Measurements from ENCODE around the gene ZNF213. TPM values are rescaled to one million over a fixed set of nuclear protein-coding genes. Genes with fewer than 3 reads are reported as not detected.
A peak's percentile ranks its signal among the peaks of the same experiment; 100 is the strongest.

Gene ZNF213
- total and polyA plus RNA-seq, 2 experiments from 2014 or later: 3.4 to 4.0 TPM

DNA sequence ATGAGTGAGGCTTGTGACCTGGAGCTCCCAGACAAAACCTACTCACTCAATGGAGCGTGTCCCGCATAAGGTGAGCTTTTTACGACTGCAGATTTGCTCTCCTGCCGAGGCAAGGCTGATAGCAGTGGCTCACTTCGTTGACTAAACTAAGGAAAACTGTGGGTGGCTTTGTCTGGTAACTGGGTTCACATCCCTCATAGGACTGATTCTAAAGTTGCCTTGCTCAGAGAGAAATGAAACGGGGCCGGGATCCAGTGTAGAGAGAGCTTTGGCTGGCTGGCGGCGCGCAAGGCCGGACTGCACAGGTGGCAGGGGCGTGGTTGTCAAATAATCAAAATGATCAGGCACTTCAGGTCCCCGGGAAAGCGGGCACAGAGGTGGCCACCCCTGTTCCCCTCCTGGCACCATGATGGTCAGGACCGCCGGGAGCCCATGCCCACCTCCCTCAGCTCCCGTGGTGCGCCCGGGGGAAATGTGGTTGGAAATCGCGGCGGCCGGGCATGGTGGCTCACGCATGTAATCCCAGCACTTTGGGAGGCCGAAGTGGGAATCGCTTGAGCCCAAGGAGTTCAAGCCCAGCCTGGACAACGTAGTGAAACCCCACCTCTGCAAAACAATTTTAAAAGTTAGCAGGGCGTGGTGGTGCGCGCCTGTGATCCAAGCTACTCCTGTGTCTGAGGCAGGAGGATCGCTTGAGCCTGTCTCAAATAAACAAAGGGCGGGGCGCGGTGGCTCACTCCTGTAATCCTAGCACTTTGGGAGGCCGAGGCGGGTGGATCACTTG, 26.6 kb downstream of the ZNF213 start:
- no peak for TF ChIP-seq EZH2 (IDR thresholded peaks at IDR 0.05; ENCODE audit: borderline replicate concordance)
- TF ChIP-seq EZH2phosphoT487 (IDR thresholded peaks at IDR 0.05; ENCODE audit: low read depth, severe bottlenecking, unreplicated experiment): no peak
- TF ChIP-seq, protein P1, sequence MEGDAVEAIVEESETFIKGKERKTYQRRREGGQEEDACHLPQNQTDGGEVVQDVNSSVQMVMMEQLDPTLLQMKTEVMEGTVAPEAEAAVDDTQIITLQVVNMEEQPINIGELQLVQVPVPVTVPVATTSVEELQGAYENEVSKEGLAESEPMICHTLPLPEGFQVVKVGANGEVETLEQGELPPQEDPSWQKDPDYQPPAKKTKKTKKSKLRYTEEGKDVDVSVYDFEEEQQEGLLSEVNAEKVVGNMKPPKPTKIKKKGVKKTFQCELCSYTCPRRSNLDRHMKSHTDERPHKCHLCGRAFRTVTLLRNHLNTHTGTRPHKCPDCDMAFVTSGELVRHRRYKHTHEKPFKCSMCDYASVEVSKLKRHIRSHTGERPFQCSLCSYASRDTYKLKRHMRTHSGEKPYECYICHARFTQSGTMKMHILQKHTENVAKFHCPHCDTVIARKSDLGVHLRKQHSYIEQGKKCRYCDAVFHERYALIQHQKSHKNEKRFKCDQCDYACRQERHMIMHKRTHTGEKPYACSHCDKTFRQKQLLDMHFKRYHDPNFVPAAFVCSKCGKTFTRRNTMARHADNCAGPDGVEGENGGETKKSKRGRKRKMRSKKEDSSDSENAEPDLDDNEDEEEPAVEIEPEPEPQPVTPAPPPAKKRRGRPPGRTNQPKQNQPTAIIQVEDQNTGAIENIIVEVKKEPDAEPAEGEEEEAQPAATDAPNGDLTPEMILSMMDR (IDR thresholded peaks at IDR 0.05; ENCODE audit: poor library complexity): no peak
- Histone ChIP-seq H3K4me3 (no peak overlapping the region), H4K20me1 (ENCODE audit: insufficient read depth, poor library complexity, severe bottlenecking) (no peaks in the 10 kb centered on the region), H2AFZ (no peak overlapping the region), H3K27me3 (no peaks in the 10 kb centered on the region), H3K27ac (no peak overlapping the region), H3K9me2 (replicated peaks; ENCODE audit: insufficient read depth) (no peaks in the 10 kb centered on the region), H3K9me3 (ENCODE audit: low read depth) (no peaks in the 10 kb centered on the region), H3K79me2 (no peaks in the 10 kb centered on the region), H3K4me2 (no peak overlapping the region), H3K4me1 (ENCODE audit: insufficient read depth) (peaks cover 4% of the 10 kb centered on the region), H3K36me3 (replicated peaks; ENCODE audit: insufficient read depth, low read depth) (no peaks in the 10 kb centered on the region)
- no peak for DNase-seq (ENCODE audit: low spot score)
- WGBS (ENCODE audit: low lambda C conversion rate, missing lambda C conversion rate): 92% methylated on average over 35 of the region's 36 CpGs

DNA sequence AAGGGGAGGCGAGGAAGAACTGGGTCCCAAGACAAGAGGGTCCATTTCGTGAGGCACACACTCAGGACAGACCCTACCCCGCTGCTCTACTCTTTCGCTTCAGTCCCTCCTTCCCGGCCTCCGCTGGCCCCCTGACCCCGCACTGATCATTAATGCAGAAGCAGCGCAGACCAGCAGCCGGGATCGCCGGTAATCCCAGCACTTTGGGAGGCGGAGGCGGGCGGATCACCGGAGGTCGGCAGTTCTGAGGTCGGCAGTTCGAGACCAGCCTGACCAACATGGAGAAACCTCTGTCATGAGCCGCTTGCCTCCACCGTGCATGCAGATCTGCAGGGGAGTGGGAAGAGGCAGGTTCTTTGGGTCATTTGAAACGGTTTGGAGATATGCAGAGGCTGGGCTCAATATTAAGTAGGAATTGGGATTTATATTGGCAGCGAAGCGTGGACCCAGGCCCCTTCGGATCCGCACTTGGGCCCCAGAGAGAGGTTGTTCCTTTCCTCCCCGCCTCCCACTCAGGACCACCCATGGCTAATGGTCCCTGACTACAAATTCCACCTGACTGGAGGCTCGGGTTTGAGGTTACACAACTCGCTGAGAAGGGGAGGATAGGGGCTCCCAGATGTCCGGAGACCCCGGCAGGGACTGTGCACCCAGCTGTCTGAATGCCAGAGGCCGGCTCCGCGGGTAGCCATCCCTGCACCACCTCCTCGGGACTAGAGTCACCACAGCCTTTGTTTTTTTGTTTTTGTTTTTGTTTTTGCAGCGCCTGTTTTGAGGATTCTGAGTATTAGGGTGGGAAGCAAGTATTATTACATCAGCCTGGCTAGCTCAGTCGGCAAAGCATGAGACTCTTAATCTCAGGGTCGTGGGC, 29.5 kb downstream of the ZNF213 start:
- Histone ChIP-seq H3K79me2 (no peaks in the 10 kb centered on the region), H2AFZ (no peak overlapping the region), H3K9me3 (ENCODE audit: low read depth) (no peaks in the 10 kb centered on the region), H3K4me3 (no peak overlapping the region), H3K27me3 (peaks cover 15% of the 10 kb centered on the region), H3K36me3 (replicated peaks; ENCODE audit: insufficient read depth, low read depth) (no peaks in the 10 kb centered on the region), H3K9me2 (replicated peaks; ENCODE audit: insufficient read depth) (no peaks in the 10 kb centered on the region), H3K4me1 (ENCODE audit: insufficient read depth) (peaks cover 4% of the 10 kb centered on the region), H4K20me1 (ENCODE audit: insufficient read depth, poor library complexity, severe bottlenecking) (no peaks in the 10 kb centered on the region), H3K27ac (no peak overlapping the region), H3K4me2 (no peak overlapping the region)
- TF ChIP-seq, protein P1 (IDR thresholded peaks at IDR 0.05; ENCODE audit: poor library complexity): no peak
- TF ChIP-seq EZH2phosphoT487 (IDR thresholded peaks at IDR 0.05; ENCODE audit: low read depth, severe bottlenecking, unreplicated experiment) (no peak), EZH2 (IDR thresholded peaks at IDR 0.05; ENCODE audit: borderline replicate concordance) (no peak)
- no peak for DNase-seq (ENCODE audit: low spot score)
- WGBS (ENCODE audit: low lambda C conversion rate, missing lambda C conversion rate): 92% methylated on average over 36 of the region's 37 CpGs

DNA sequence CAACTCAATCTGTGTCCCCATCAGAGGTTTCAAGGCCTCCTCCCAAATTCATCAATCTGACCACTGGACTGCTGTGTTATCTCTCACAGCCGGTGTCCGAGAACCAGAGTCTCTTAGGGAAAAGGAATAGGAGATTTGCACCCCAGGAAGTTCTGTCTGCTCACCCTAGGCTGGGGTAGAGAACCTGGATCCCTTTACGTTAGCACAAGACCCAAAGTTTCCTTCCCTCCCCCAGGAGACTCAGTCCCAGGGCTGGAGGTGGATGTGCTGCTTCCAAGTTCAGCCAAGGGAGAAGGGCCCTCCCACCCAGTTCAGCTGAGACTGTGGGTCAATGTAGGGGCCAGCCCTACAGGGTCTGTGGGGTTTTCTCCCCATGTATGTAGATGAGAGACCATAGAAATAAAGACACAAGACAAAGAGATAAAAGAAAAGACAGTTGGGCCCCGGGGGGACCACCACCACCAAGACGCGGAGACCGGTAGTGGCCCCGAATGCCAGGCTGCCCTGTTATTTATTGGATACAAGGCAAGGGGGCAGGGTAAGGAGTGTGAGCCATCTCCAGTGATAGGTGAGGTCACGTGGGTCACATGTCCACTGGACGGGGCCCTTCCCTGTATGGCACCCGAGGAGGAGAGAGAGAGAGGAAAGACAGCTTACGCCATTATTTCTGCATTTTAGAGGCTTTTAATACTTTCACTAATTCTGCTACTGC, 30.4 kb downstream of the ZNF213 start:
- Histone ChIP-seq H3K9me3 (ENCODE audit: low read depth) (no peaks in the 10 kb centered on the region), H3K36me3 (replicated peaks; ENCODE audit: insufficient read depth, low read depth) (no peaks in the 10 kb centered on the region), H3K4me3 (no peak overlapping the region), H3K9me2 (replicated peaks; ENCODE audit: insufficient read depth) (no peaks in the 10 kb centered on the region), H3K4me1 (ENCODE audit: insufficient read depth) (peaks cover 5% of the 10 kb centered on the region), H3K79me2 (no peaks in the 10 kb centered on the region), H3K4me2 (peak overlapping the region; percentile 79), H2AFZ (peak overlapping the region; percentile 83), H3K27ac (no peak overlapping the region), H3K27me3 (peaks cover 24% of the 10 kb centered on the region), H4K20me1 (ENCODE audit: insufficient read depth, poor library complexity, severe bottlenecking) (no peaks in the 10 kb centered on the region)
- DNase-seq (ENCODE audit: low spot score): no peak
- WGBS (ENCODE audit: low lambda C conversion rate, missing lambda C conversion rate): 77% methylated on average over 12 of the region's 12 CpGs
- TF ChIP-seq, protein P1 (IDR thresholded peaks at IDR 0.05; ENCODE audit: poor library complexity): no peak
- TF ChIP-seq EZH2 (IDR thresholded peaks at IDR 0.05; ENCODE audit: borderline replicate concordance) (no peak), EZH2phosphoT487 (IDR thresholded peaks at IDR 0.05; ENCODE audit: low read depth, severe bottlenecking, unreplicated experiment) (no peak)
